ENCODE results near the gene ACP2. TPM values are rescaled to one million over a fixed set of nuclear protein-coding genes. Genes with fewer than 3 reads are reported as not detected.

ACP2 gene
- total RNA-seq, 2 experiments from 2014 or later = 26.5 to 31.1 TPM

GRCh38 chr11:47274495-47275235 is 26.1 kb upstream of the ACP2 start:
- Mint-ChIP-seq H3K9me3 (no peaks in the 10 kb centered on the region), H3K4me1 (peaks cover 22% of the 10 kb centered on the region), H3K4me3 (no peak overlapping the region), H3K27me3 (no peaks in the 10 kb centered on the region), H3K27ac (no peak overlapping the region), H3K36me3 (peaks cover 28% of the 10 kb centered on the region)
- ATAC-seq (ENCODE audit: low read depth) (no peak), DNase-seq (no peak)
- POLR2A ChIA-PET = interaction anchor here (1.3 to 4.8 kb wide), 3 partner anchors 15 to 60 kb away, joined by 3 to 36 read pairs (median 14); partner anchors contain the start of genes ACP2 and DDB2

- H3K4me1 Mint-ChIP-seq = peaks cover 36% of the 10 kb centered on the region
- no peaks in the 10 kb centered on the region for H3K27me3 Mint-ChIP-seq
- ATAC-seq (ENCODE audit: low read depth) = no peak
- POLR2A ChIA-PET = interaction anchor here (2.0 to 4.8 kb wide), 2 partner anchors 24 to 58 kb away, joined by 14 to 36 read pairs; partner anchors contain the start of genes ACP2 and DDB2
- H3K36me3 Mint-ChIP-seq = peaks cover 24% of the 10 kb centered on the region
- no peak overlapping the region for H3K27ac Mint-ChIP-seq
- no peak for DNase-seq
- H3K9me3 Mint-ChIP-seq = no peaks in the 10 kb centered on the region
- H3K4me3 Mint-ChIP-seq = peak overlapping the region; percentile 20
These were observed 24.1 kb upstream of the ACP2 start for GRCh38 chr11:47272706-47273105.

- Mint-ChIP-seq H3K27ac (peak overlapping the region; percentile 8), H3K4me3 (peak overlapping the region; percentile 85), H3K27me3 (no peaks in the 10 kb centered on the region), H3K9me3 (no peaks in the 10 kb centered on the region), H3K4me1 (peaks cover 37% of the 10 kb centered on the region), H3K36me3 (peaks cover 24% of the 10 kb centered on the region)
- ATAC-seq (ENCODE audit: low read depth) (no peak), DNase-seq (no peak)
- POLR2A ChIA-PET = interaction anchor here (2.0 to 4.8 kb wide), 4 partner anchors 13 to 58 kb away, joined by 14 to 36 read pairs (median 20); partner anchors contain the start of genes ACP2 and DDB2
These were observed 23.5 kb upstream of the ACP2 start for GRCh38 chr11:47271961-47272661.

- peak overlapping the region; percentile 85 for H3K27ac Mint-ChIP-seq
- no peaks in the 10 kb centered on the region for H3K27me3 Mint-ChIP-seq
- POLR2A ChIA-PET = interaction anchor here (0.6 to 4.8 kb wide), 8 partner anchors 12 to 495 kb away, joined by 3 to 36 read pairs (median 6); partner anchors contain the start of genes ACP2, ARFGAP2, DDB2 and NR1H3
- no peak for DNase-seq
- no peak for ATAC-seq (ENCODE audit: low read depth)
- peaks cover 37% of the 10 kb centered on the region for H3K4me1 Mint-ChIP-seq
- H3K9me3 Mint-ChIP-seq = no peaks in the 10 kb centered on the region
- H3K36me3 Mint-ChIP-seq = peaks cover 18% of the 10 kb centered on the region
- peak overlapping the region; percentile 85 for H3K4me3 Mint-ChIP-seq
These were observed 22.7 kb upstream of the ACP2 start for GRCh38 chr11:47271328-47271727.

GRCh38 chr11:47270331-47271271 is 22.0 kb upstream of the ACP2 start:
- Mint-ChIP-seq H3K27me3 (no peaks in the 10 kb centered on the region), H3K9me3 (no peaks in the 10 kb centered on the region), H3K36me3 (peaks cover 12% of the 10 kb centered on the region), H3K4me1 (peaks cover 40% of the 10 kb centered on the region), H3K27ac (peak overlapping the region; percentile 85), H3K4me3 (peak overlapping the region; percentile 85)
- POLR2A ChIA-PET = interaction anchor here (0.6 to 4.8 kb wide), 8 partner anchors 11 to 495 kb away, joined by 3 to 36 read pairs (median 6); partner anchors contain the start of genes ACP2, ARFGAP2, DDB2 and NR1H3
- ATAC-seq (ENCODE audit: low read depth) = no peak
- DNase-seq = peak; percentile 43

GRCh38 chr11:47269829-47270305 is 21.3 kb upstream of the ACP2 start, which contains the start of gene MADD:
TSS of gene MADD (plus strand) at chr11:47270133.
- POLR2A ChIA-PET = interaction anchor here (2.0 to 4.8 kb wide), 4 partner anchors 10 to 92 kb away, joined by 9 to 36 read pairs (median 20); partner anchors contain the start of genes ACP2, ARFGAP2 and DDB2
- H3K4me3 Mint-ChIP-seq = peak within 1 kb of the TSS; percentile 92
- peaks cover 44% of the 10 kb centered on the region for H3K4me1 Mint-ChIP-seq
- H3K27ac Mint-ChIP-seq = peak within 1 kb of the TSS; percentile 100
- DNase-seq = peak; percentile 95
- H3K36me3 Mint-ChIP-seq = peaks cover 12% of the 10 kb centered on the region
- no peaks in the 10 kb centered on the region for H3K9me3 Mint-ChIP-seq
- H3K27me3 Mint-ChIP-seq = no peaks in the 10 kb centered on the region
- peak; percentile 83 for ATAC-seq (ENCODE audit: low read depth)

GRCh38 chr11:47269002-47269828 is 20.6 kb upstream of the ACP2 start:
- Mint-ChIP-seq H3K27ac (peak overlapping the region; percentile 100), H3K36me3 (peaks cover 7% of the 10 kb centered on the region), H3K27me3 (no peaks in the 10 kb centered on the region), H3K4me1 (peaks cover 48% of the 10 kb centered on the region), H3K4me3 (peak overlapping the region; percentile 92), H3K9me3 (no peaks in the 10 kb centered on the region)
- POLR2A ChIA-PET = interaction anchor here (1.0 to 4.8 kb wide), 7 partner anchors 10 to 579 kb away, joined by 3 to 36 read pairs (median 9); partner anchors contain the start of genes ACP2, ARFGAP2, DDB2 and NUP160
- DNase-seq (peak; percentile 91), ATAC-seq (ENCODE audit: low read depth) (peak; percentile 46)

- no peaks in the 10 kb centered on the region for H3K9me3 Mint-ChIP-seq
- ATAC-seq (ENCODE audit: low read depth) (no peak), DNase-seq (no peak)
- peaks cover 48% of the 10 kb centered on the region for H3K4me1 Mint-ChIP-seq
- POLR2A ChIA-PET = interaction anchor here (0.5 to 1.8 kb wide), 5 partner anchors 9 to 579 kb away, joined by 3 to 16 read pairs (median 6); partner anchors contain the start of genes ACP2, DDB2 and NUP160
- H3K36me3 Mint-ChIP-seq = peaks cover 3% of the 10 kb centered on the region
- H3K4me3 Mint-ChIP-seq = peak overlapping the region; percentile 92
- no peaks in the 10 kb centered on the region for H3K27me3 Mint-ChIP-seq
- H3K27ac Mint-ChIP-seq = peak overlapping the region; percentile 100
These were observed 19.9 kb upstream of the ACP2 start for GRCh38 chr11:47268448-47269001.

- no peak for ATAC-seq (ENCODE audit: low read depth)
- peak overlapping the region; percentile 100 for H3K27ac Mint-ChIP-seq
- DNase-seq = no peak
- POLR2A ChIA-PET = interaction anchor here (0.5 to 1.8 kb wide), 5 partner anchors 8 to 580 kb away, joined by 3 to 16 read pairs (median 6); partner anchors contain the start of genes ACP2, DDB2 and NUP160
- peaks cover 3% of the 10 kb centered on the region for H3K36me3 Mint-ChIP-seq
- peak overlapping the region; percentile 92 for H3K4me3 Mint-ChIP-seq
- H3K4me1 Mint-ChIP-seq = peaks cover 46% of the 10 kb centered on the region
- no peaks in the 10 kb centered on the region for H3K27me3 Mint-ChIP-seq
- no peaks in the 10 kb centered on the region for H3K9me3 Mint-ChIP-seq
These were observed 19.3 kb upstream of the ACP2 start for GRCh38 chr11:47267876-47268275.

- ATAC-seq (ENCODE audit: low read depth) (no peak), DNase-seq (no peak)
- Mint-ChIP-seq H3K27me3 (no peaks in the 10 kb centered on the region), H3K27ac (peak overlapping the region; percentile 21), H3K4me1 (peaks cover 35% of the 10 kb centered on the region), H3K9me3 (no peaks in the 10 kb centered on the region), H3K4me3 (no peak overlapping the region), H3K36me3 (no peaks in the 10 kb centered on the region)
- POLR2A ChIA-PET = interaction anchor here (0.9 to 2.9 kb wide), 6 partner anchors 15 to 87 kb away, joined by 3 to 21 read pairs (median 6); partner anchors contain the start of genes ACP2 and DDB2
These were observed 15.9 kb upstream of the ACP2 start for GRCh38 chr11:47264521-47264920.

- Mint-ChIP-seq H3K36me3 (no peaks in the 10 kb centered on the region), H3K27me3 (no peaks in the 10 kb centered on the region)
These were observed 15.5 kb upstream of the ACP2 start for GRCh38 chr11:47264119-47264518.

More at GRCh38 chr11:47264119-47264518, 15.5 kb upstream of the ACP2 start:
- peak overlapping the region; percentile 21 for H3K27ac Mint-ChIP-seq
- ATAC-seq (ENCODE audit: low read depth) = no peak
- POLR2A ChIA-PET = interaction anchor here (1.1 to 2.9 kb wide), 5 partner anchors 15 to 87 kb away, joined by 3 to 21 read pairs (median 6); partner anchors contain the start of genes ACP2 and DDB2
- H3K4me3 Mint-ChIP-seq = no peak overlapping the region
- DNase-seq = no peak
- H3K9me3 Mint-ChIP-seq = no peaks in the 10 kb centered on the region
- peaks cover 37% of the 10 kb centered on the region for H3K4me1 Mint-ChIP-seq
